Suprapubic skin (tissue), 3 donors: ENCODE measurements around the gene LYRM4.

Experiments
- EP300 ChIP-seq: sonication (generic); formaldehyde crosslinking; IDR thresholded peaks from one replicate; pipeline ENCODE4 v1.6.1; 2017; ENCODE audit warnings: antibody characterized with exemption
- POLR2A ChIP-seq, 2 donors: fragments of 450-650 bp; IDR thresholded peaks; one replicate each; pipeline ENCODE4 v1.6.1; 2017; ENCODE audit warnings: antibody characterized with exemption in 2 of 2, mild to moderate bottlenecking in 2 of 2, moderate library complexity in 2 of 2
- TF ChIP-seq, protein P1 (sequence below), 2 donors: fragments of 200-600 bp in 1 of 2; fragments of 450-650 bp in 1 of 2; sonication (generic) in 1 of 2; IDR thresholded peaks; one replicate each; pipeline ENCODE4 v1.5.1; 2016 to 2019; ENCODE audit warnings: antibody characterized with exemption in 2 of 2, mild to moderate bottlenecking in 1 of 2, moderate library complexity in 1 of 2

DNA sequence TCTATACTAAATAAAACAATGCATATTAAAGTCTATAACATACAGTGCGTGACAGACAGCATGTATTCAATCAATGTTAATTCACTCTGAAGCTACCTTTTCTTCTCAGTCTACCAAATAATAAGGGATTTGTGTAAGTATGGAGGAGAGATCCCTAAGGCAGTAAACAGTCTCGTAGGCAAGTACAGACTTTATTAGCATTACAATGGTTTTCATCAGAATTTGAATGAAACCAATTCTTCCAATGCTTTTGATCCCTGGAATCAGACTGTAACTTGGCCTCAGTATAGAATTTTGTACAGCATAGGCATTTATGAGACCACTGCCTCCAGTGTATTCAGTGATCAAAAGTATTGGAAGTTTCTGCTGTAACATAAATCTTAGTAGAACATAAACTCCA is 19.5 kb downstream of the LYRM4 start:
- TF ChIP-seq, protein P1, sequence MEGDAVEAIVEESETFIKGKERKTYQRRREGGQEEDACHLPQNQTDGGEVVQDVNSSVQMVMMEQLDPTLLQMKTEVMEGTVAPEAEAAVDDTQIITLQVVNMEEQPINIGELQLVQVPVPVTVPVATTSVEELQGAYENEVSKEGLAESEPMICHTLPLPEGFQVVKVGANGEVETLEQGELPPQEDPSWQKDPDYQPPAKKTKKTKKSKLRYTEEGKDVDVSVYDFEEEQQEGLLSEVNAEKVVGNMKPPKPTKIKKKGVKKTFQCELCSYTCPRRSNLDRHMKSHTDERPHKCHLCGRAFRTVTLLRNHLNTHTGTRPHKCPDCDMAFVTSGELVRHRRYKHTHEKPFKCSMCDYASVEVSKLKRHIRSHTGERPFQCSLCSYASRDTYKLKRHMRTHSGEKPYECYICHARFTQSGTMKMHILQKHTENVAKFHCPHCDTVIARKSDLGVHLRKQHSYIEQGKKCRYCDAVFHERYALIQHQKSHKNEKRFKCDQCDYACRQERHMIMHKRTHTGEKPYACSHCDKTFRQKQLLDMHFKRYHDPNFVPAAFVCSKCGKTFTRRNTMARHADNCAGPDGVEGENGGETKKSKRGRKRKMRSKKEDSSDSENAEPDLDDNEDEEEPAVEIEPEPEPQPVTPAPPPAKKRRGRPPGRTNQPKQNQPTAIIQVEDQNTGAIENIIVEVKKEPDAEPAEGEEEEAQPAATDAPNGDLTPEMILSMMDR (IDR thresholded peaks at IDR 0.05), result no peak
- TF ChIP-seq EP300 (no peak), POLR2A (IDR thresholded peaks at IDR 0.05) (no peak)
